CD4-positive, alpha-beta T cell treated with Interleukin-10 for 1 hour (primary cell): ENCODE results near the gene SLC9A2.

Experiments
- DNase-seq: peaks from one replicate; pipeline ENCODE4 v3.0.0-alpha.2; 2020

The SLC9A2 gene

GRCh38 chr2:102677244-102678215 lies 58.2 kb downstream of the SLC9A2 start:
- DNase-seq = no peak

GRCh38 chr2:102678442-102678841 lies 59.1 kb downstream of the SLC9A2 start:
- no peak for DNase-seq

- DNase-seq = no peak
Observed at GRCh38 chr2:102686479-102687439, 67.4 kb downstream of the SLC9A2 start.

GRCh38 chr2:102690012-102690411 lies 70.7 kb downstream of the SLC9A2 start:
- DNase-seq = no peak

GRCh38 chr2:102696463-102696862 lies 77.1 kb downstream of the SLC9A2 start:
- no peak for DNase-seq

GRCh38 chr2:102698369-102699111 lies 79.2 kb downstream of the SLC9A2 start:
- no peak for DNase-seq

GRCh38 chr2:102703305-102703704 lies 84.0 kb downstream of the SLC9A2 start:
- DNase-seq = no peak

GRCh38 chr2:102703748-102704147 lies 84.4 kb downstream of the SLC9A2 start:
- DNase-seq = no peak

GRCh38 chr2:102704531-102704930 lies 85.2 kb downstream of the SLC9A2 start:
- no peak for DNase-seq

GRCh38 chr2:102707796-102708695 lies 88.7 kb downstream of the SLC9A2 start:
- no peak for DNase-seq

- no peak for DNase-seq
Observed at GRCh38 chr2:102708847-102709559, 89.7 kb downstream of the SLC9A2 start.

- DNase-seq = no peak
Observed at GRCh38 chr2:102717308-102718018, 98.1 kb downstream of the SLC9A2 start.

GRCh38 chr2:102718387-102719316 lies 99.3 kb downstream of the SLC9A2 start:
- no peak for DNase-seq

GRCh38 chr2:102724016-102724490 lies 104.7 kb downstream of the SLC9A2 start:
- DNase-seq = no peak

GRCh38 chr2:102724553-102724952 lies 105.2 kb downstream of the SLC9A2 start:
- no peak for DNase-seq

- DNase-seq = no peak
Observed at GRCh38 chr2:102726128-102727087, 107.1 kb downstream of the SLC9A2 start.

- peak; percentile 11 for DNase-seq
Observed at GRCh38 chr2:102735416-102736109, 116.2 kb downstream of the SLC9A2 start.
